ENCODE data around the gene COX7B2. TPM values are rescaled to one million over a fixed set of nuclear protein-coding genes. Genes with fewer than 3 reads are reported as not detected.

The COX7B2 gene
- total RNA-seq (2014; rRNA removed) (4.7 TPM in 1 of 2 replicates, not detected in the other), Bru-seq, nascent RNA (percentile 20 among the genes with signal in this experiment), BruChase-seq, experiment 1, labeled RNA remaining after a 6-hour chase (percentile 11 among the genes with signal in this experiment), BruChase-seq, experiment 2, labeled RNA remaining after a 2-hour chase (percentile 26 among the genes with signal in this experiment)
- long read RNA-seq, result 0 reads

GRCh38 chr4:46909078-46909477 lies at the start of gene COX7B2:
Gene COX7B2, minus strand, starts transcription at chr4:46909245. Its CDS starts 174,053 bp downstream, at chr4:46735192.
- Histone ChIP-seq H3K27me3 (ENCODE audit: low read length) (no peaks in the 10 kb centered on the region), H3K9me3 (ENCODE audit: low read length) (no peaks in the 10 kb centered on the region), H3K27ac (ENCODE audit: low read length) (no peak within 1 kb of the TSS), H2AFZ (ENCODE audit: low read length) (no peak within 1 kb of the TSS), H3K4me3 (ENCODE audit: low read length) (no peak within 1 kb of the TSS), H3K9me2 (replicated peaks; ENCODE audit: low read length) (no peaks in the 10 kb centered on the region), H3K79me2 (ENCODE audit: low read length) (no peaks in the 10 kb centered on the region), H3K4me2 (ENCODE audit: low read length) (no peak within 1 kb of the TSS), H4K20me1 (ENCODE audit: low read length) (no peaks in the 10 kb centered on the region), H3K36me3 (ENCODE audit: low read depth, low read length) (no peaks in the 10 kb centered on the region), H3K9ac (ENCODE audit: low read length) (no peak within 1 kb of the TSS), H3K4me1 (ENCODE audit: insufficient read depth, low read length) (no peaks in the 10 kb centered on the region), H3F3A (ENCODE audit: low read length, unreplicated experiment) (no peaks in the 10 kb centered on the region)
- peak; percentile 11 for DNase-seq
- intact Hi-C loops (cut with micrococcal nuclease), result no loop called here
- POLR2A ChIA-PET (ENCODE audit: unreplicated experiment), result no interaction called here
- no peak for ATAC-seq
- BruUV-seq (replicated peaks), result no TSS peak
- CTCF ChIA-PET, result no interaction called here
- no peak for TF ChIP-seq CTCF (conservative IDR thresholded peaks at IDR 0.05; ENCODE audit: low read depth, low read length)

- Histone ChIP-seq H3K4me3 (ENCODE audit: low read length) (no peak overlapping the region), H3K36me3 (ENCODE audit: low read depth, low read length) (no peaks in the 10 kb centered on the region), H3K4me1 (ENCODE audit: insufficient read depth, low read length) (no peaks in the 10 kb centered on the region), H3K27ac (ENCODE audit: low read length) (no peak overlapping the region), H3F3A (ENCODE audit: low read length, unreplicated experiment) (no peaks in the 10 kb centered on the region), H3K4me2 (ENCODE audit: low read length) (no peak overlapping the region), H3K79me2 (ENCODE audit: low read length) (no peaks in the 10 kb centered on the region), H3K9ac (ENCODE audit: low read length) (no peak overlapping the region), H2AFZ (ENCODE audit: low read length) (no peak overlapping the region), H4K20me1 (ENCODE audit: low read length) (no peaks in the 10 kb centered on the region), H3K9me3 (ENCODE audit: low read length) (no peaks in the 10 kb centered on the region), H3K27me3 (ENCODE audit: low read length) (0 out of 2 replicates have a peak, but pooled peaks cover 4% of the 10 kb centered on the region), H3K9me2 (replicated peaks; ENCODE audit: low read length) (no peaks in the 10 kb centered on the region)
- no TSS peak for BruUV-seq (replicated peaks)
- no peak for DNase-seq
- TF ChIP-seq EZH2phosphoT487 (IDR thresholded peaks at IDR 0.05; ENCODE audit: borderline replicate concordance, low read length) (no peak), EZH2 (IDR thresholded peaks at IDR 0.05; ENCODE audit: low read length, unreplicated experiment) (no peak), CTCF (conservative IDR thresholded peaks at IDR 0.05; ENCODE audit: low read depth, low read length) (no peak)
- intact Hi-C loops (cut with micrococcal nuclease), result no loop called here
- ATAC-seq, result no peak
- POLR2A ChIA-PET (ENCODE audit: unreplicated experiment), result no interaction called here
- CTCF ChIA-PET, result no interaction called here
Measured at GRCh38 chr4:46956451-46956850, 47.4 kb upstream of the COX7B2 start.

- ATAC-seq, result no peak
- intact Hi-C loops (cut with micrococcal nuclease), result no loop called here
- no peaks in the 10 kb centered on the region for H3K9me3 ChIP-seq (ENCODE audit: low read length)
- no TSS peak for BruUV-seq (replicated peaks)
- no peaks in the 10 kb centered on the region for H3K79me2 ChIP-seq (ENCODE audit: low read length)
- H3K4me2 ChIP-seq (ENCODE audit: low read length), result no peak overlapping the region
- no peaks in the 10 kb centered on the region for H3K9me2 ChIP-seq (replicated peaks; ENCODE audit: low read length)
- H3K36me3 ChIP-seq (ENCODE audit: low read depth, low read length), result no peaks in the 10 kb centered on the region
- no peaks in the 10 kb centered on the region for H3F3A ChIP-seq (ENCODE audit: low read length, unreplicated experiment)
- TF ChIP-seq CTCF (conservative IDR thresholded peaks at IDR 0.05; ENCODE audit: low read depth, low read length) (no peak), EZH2phosphoT487 (IDR thresholded peaks at IDR 0.05; ENCODE audit: borderline replicate concordance, low read length) (no peak), EZH2 (IDR thresholded peaks at IDR 0.05; ENCODE audit: low read length, unreplicated experiment) (no peak)
- ChIA-PET POLR2A (ENCODE audit: unreplicated experiment) (no interaction called here), CTCF (no interaction called here)
- H3K27me3 ChIP-seq (ENCODE audit: low read length), result 0 out of 2 replicates have a peak, but pooled peaks cover 4% of the 10 kb centered on the region
- H3K4me3 ChIP-seq (ENCODE audit: low read length), result no peak overlapping the region
- no peak overlapping the region for H2AFZ ChIP-seq (ENCODE audit: low read length)
- no peak overlapping the region for H3K9ac ChIP-seq (ENCODE audit: low read length)
- DNase-seq, result no peak
- no peaks in the 10 kb centered on the region for H4K20me1 ChIP-seq (ENCODE audit: low read length)
- no peak overlapping the region for H3K27ac ChIP-seq (ENCODE audit: low read length)
- no peaks in the 10 kb centered on the region for H3K4me1 ChIP-seq (ENCODE audit: insufficient read depth, low read length)
Measured at GRCh38 chr4:46955601-46956000, 46.6 kb upstream of the COX7B2 start.
